ENCODE results near the gene OTUB2.

DNA sequence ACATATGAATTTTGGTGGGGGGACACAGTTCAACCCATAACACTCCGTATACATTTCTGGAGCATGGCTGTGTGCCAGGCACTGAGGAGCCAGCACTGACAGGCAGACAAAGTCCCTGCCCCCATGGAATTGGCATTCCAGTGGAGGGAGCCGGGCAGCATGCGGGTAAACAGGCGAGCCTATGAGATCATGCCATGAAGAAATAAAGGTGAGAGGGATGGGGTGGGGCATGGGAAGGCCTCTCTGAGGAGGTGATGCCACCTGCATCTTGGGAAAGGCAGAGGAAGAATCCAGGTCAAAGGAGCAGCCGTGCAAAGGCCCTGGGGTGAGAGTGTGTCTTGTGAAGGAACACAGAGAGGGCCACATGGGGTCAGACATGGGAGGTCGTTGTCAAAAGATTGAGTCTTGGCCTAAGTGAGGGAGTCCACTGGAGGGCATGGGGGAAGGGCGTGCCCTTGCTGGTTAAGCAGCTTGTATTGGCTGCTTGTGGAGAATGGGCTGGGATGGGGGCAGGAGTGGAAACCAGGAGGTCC is 3.6 kb downstream of the OTUB2 start:
- TF ChIP-seq POLR2AphosphoS5 (IDR thresholded peaks at IDR 0.05; ENCODE audit: low read depth, low read length) (no peak), SIRT6 (IDR thresholded peaks at IDR 0.05; ENCODE audit: low read length) (no peak), POLR2A (IDR thresholded peaks at IDR 0.05; ENCODE audit: control extremely low read depth in 1 of 2, low read depth in 2 of 2, low read length in 2 of 2) (no peak), FOSL1 (IDR thresholded peaks at IDR 0.05; ENCODE audit: insufficient read depth, low read depth, low read length) (no peak), SP1 (IDR thresholded peaks at IDR 0.05; ENCODE audit: low read depth, low read length) (no peak)
- TF ChIP-seq, protein P1, sequence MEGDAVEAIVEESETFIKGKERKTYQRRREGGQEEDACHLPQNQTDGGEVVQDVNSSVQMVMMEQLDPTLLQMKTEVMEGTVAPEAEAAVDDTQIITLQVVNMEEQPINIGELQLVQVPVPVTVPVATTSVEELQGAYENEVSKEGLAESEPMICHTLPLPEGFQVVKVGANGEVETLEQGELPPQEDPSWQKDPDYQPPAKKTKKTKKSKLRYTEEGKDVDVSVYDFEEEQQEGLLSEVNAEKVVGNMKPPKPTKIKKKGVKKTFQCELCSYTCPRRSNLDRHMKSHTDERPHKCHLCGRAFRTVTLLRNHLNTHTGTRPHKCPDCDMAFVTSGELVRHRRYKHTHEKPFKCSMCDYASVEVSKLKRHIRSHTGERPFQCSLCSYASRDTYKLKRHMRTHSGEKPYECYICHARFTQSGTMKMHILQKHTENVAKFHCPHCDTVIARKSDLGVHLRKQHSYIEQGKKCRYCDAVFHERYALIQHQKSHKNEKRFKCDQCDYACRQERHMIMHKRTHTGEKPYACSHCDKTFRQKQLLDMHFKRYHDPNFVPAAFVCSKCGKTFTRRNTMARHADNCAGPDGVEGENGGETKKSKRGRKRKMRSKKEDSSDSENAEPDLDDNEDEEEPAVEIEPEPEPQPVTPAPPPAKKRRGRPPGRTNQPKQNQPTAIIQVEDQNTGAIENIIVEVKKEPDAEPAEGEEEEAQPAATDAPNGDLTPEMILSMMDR (IDR thresholded peaks at IDR 0.05; ENCODE audit: control extremely low read depth in 1 of 3, insufficient read depth in 1 of 3, low read depth in 1 of 3, low read length in 3 of 3), result no peak
- TF ChIP-seq, protein P2, sequence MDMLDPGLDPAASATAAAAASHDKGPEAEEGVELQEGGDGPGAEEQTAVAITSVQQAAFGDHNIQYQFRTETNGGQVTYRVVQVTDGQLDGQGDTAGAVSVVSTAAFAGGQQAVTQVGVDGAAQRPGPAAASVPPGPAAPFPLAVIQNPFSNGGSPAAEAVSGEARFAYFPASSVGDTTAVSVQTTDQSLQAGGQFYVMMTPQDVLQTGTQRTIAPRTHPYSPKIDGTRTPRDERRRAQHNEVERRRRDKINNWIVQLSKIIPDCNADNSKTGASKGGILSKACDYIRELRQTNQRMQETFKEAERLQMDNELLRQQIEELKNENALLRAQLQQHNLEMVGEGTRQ (IDR thresholded peaks at IDR 0.05; ENCODE audit: low read length), result no peak

All from H1 (cell line).